Dendritic cell treated with granulocyte-macrophage colony-stimulating factor and Interleukin-4, amounts not matched to agents 40 ng/mL and 50 ng/mL, for 4 days (primary cell): ENCODE results near the gene DRD1.

ENCODE experiments used
- H3K27ac Mint-ChIP-seq: one replicate; pipeline ENCODE4 v1.8.0; 2022; ENCODE audit warnings: mild to moderate bottlenecking, mixed read lengths
- H3K27me3 Mint-ChIP-seq: one replicate; pipeline ENCODE4 v1.8.0; 2022; ENCODE audit warnings: mild to moderate bottlenecking, mixed read lengths
- H3K36me3 Mint-ChIP-seq: one replicate; pipeline ENCODE4 v1.8.0; 2022; ENCODE audit warnings: low read depth, mixed read lengths
- H3K4me1 Mint-ChIP-seq: one replicate; pipeline ENCODE4 v1.8.0; 2022; ENCODE audit warnings: low read depth, mixed read lengths
- H3K4me3 Mint-ChIP-seq: one replicate; pipeline ENCODE4 v1.8.0; 2022; ENCODE audit warnings: mild to moderate bottlenecking, moderate library complexity, mixed read lengths
- H3K9me3 Mint-ChIP-seq: one replicate; pipeline ENCODE4 v1.8.0; 2022; ENCODE audit warnings: mixed read lengths
- intact Hi-C: fragments of 100-400 bp; cut with micrococcal nuclease; formaldehyde crosslinking; loops from one replicate; pipeline ENCODE4 v1.15.0; 2022

Gene DRD1

DNA sequence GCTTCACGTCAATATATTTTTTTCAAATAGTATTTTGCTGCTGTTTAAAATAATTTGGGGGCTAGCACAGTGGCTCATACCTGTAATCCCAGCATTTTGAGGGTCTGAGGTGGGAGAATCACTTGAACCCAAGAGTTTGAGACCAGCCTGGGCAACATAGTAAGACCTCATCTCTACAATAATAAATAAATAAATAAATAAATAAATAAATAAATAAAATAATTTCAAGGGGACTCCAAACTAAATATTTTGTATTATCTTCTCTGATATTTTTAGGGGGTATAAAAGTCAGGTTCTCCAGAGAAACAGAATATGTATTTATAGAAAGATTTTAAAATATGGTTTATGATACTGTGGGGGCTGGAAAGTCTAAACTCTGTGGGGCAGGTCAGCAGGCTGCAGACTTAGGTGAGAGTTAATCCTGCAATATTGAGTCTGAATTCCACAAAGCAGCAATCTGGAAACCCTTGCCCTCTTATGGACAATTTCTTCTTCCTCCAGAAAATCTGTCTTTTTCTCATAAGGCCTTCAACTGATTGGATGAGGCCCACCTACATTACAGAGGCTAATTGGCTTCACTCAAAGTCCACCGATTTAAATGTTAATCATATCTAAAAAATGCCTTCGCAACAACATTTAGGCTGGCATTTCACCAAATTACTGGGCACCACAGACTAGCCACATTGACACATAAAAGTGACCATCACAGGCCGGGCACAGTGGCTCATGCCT is 53.5 kb downstream of the DRD1 start:
- Mint-ChIP-seq H3K9me3 (no peaks in the 10 kb centered on the region), H3K27me3 (no peaks in the 10 kb centered on the region), H3K4me1 (no peaks in the 10 kb centered on the region), H3K27ac (no peak overlapping the region), H3K36me3 (no peaks in the 10 kb centered on the region), H3K4me3 (no peak overlapping the region)
- intact Hi-C loops: no loop called here
